Lower leg skin (tissue), 3 donors: ENCODE data around the gene CLTB.

ENCODE experiments used
- POLR2A ChIP-seq, 2 donors: fragments of 450-650 bp; IDR thresholded peaks; one replicate each; pipeline ENCODE4 v1.6.1; 2016 to 2017; ENCODE audit warnings: antibody characterized with exemption in 2 of 2, mild to moderate bottlenecking in 1 of 2, moderate library complexity in 1 of 2
- TF ChIP-seq, protein P1 (sequence below), 3 donors: fragments of 450-650 bp; IDR thresholded peaks; one replicate each; pipeline ENCODE4 v1.5.1; 2016; ENCODE audit warnings: antibody characterized with exemption in 3 of 3, mild to moderate bottlenecking in 3 of 3, moderate library complexity in 2 of 3

DNA sequence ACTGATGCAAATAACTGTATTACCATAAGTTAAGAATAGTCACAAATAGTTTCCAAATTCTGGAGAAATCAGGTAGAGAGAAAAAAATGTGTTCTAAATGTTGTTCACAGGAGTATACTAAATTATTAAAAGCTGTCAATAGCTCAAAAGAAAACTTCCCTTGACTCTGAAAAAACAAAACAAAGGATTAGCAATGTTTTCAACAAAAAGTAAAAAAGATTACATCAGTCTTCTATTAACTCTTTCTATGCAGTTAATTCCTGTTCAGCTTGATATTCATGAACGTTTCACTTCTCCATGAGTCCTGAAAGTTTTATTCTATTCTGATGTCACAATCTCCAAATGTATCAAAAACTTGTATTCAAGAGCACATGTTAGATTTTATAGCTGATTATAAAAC is 9.5 kb upstream of the CLTB start:
- TF ChIP-seq, protein P1, sequence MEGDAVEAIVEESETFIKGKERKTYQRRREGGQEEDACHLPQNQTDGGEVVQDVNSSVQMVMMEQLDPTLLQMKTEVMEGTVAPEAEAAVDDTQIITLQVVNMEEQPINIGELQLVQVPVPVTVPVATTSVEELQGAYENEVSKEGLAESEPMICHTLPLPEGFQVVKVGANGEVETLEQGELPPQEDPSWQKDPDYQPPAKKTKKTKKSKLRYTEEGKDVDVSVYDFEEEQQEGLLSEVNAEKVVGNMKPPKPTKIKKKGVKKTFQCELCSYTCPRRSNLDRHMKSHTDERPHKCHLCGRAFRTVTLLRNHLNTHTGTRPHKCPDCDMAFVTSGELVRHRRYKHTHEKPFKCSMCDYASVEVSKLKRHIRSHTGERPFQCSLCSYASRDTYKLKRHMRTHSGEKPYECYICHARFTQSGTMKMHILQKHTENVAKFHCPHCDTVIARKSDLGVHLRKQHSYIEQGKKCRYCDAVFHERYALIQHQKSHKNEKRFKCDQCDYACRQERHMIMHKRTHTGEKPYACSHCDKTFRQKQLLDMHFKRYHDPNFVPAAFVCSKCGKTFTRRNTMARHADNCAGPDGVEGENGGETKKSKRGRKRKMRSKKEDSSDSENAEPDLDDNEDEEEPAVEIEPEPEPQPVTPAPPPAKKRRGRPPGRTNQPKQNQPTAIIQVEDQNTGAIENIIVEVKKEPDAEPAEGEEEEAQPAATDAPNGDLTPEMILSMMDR (IDR thresholded peaks at IDR 0.05) = no peak
- no peak for TF ChIP-seq POLR2A (IDR thresholded peaks at IDR 0.05)
